ENCODE data around the gene OR51A4. TPM values are rescaled to one million over a fixed set of nuclear protein-coding genes. Genes with fewer than 3 reads are reported as not detected.

OR51A4 gene
- total and polyA plus RNA-seq, 10 of the 15 experiments (the other 5 are each of a cell fraction or from before 2014, with no cell fraction given): not detected

GRCh38 chr11:4983841-4984240 is 36.4 kb upstream of the OR51A4 start:
- Histone ChIP-seq H3K4me2 (ENCODE audit: control insufficient read depth, insufficient read depth) (no peak overlapping the region), H3K4me1 (ENCODE audit: control insufficient read depth, insufficient read depth, low read length) (no peaks in the 10 kb centered on the region), H3K9ac (ENCODE audit: control insufficient read depth, insufficient read depth, low read length) (no peak overlapping the region), H3K27me3 (replicated peaks in 1 of 2; ENCODE audit: control insufficient read depth in 2 of 2, insufficient read depth in 2 of 2, low read length in 1 of 2) (no peaks in the 10 kb centered on the region), H2AFZ (ENCODE audit: control insufficient read depth, low read depth, low read length) (no peak overlapping the region), H3K79me2 (ENCODE audit: control insufficient read depth, insufficient read depth, low read length) (no peaks in the 10 kb centered on the region), H3K4me3 (no peak overlapping the region), H4K20me1 (ENCODE audit: control insufficient read depth, insufficient read depth) (no peaks in the 10 kb centered on the region), H3K9me3 (replicated peaks; ENCODE audit: control insufficient read depth, insufficient read depth, low read length) (no peaks in the 10 kb centered on the region), H3K36me3 (ENCODE audit: control insufficient read depth in 2 of 2, insufficient read depth in 2 of 2, low read length in 1 of 2) (no peaks in the 10 kb centered on the region), H3K27ac (ENCODE audit: control insufficient read depth, insufficient read depth) (no peak overlapping the region)
- DNase-seq (ENCODE audit: low read depth, low spot score) (no peak), ATAC-seq (no peak), FAIRE-seq (no peak)
- intact Hi-C loops (cut with micrococcal nuclease; ENCODE audit: unreplicated experiment) (no loop called here), in situ Hi-C loops (cut with MboI) (no loop called here)
- ChIA-PET CTCF (interaction anchor here (0.6 kb wide), 1 partner anchor 347 kb away, joined by 3 read pairs; no protein-coding TSS in a partner anchor), SMC1A (ENCODE audit: uncharacterized antibody, unreplicated experiment) (no interaction called here), RAD21 (ENCODE audit: unreplicated experiment) (no interaction called here), POLR2A (no interaction called here)
- no TSS peak for BruUV-seq (replicated peaks)
- WGBS (ENCODE audit: insufficient coverage, insufficient replicate concordance, low lambda C conversion rate, missing lambda C conversion rate): 38% methylated on average over 6 of the region's 6 CpGs
- no peak for TF ChIP-seq NKRF (conservative IDR thresholded peaks at IDR 0.05)
- TF ChIP-seq STAT1 (conservative IDR thresholded peaks at IDR 0.05): no peak
- TF ChIP-seq CTCF (IDR thresholded peaks at IDR 0.05 in 2 of 3, conservative IDR thresholded peaks at IDR 0.05 in 1 of 3; ENCODE audit: control insufficient read depth in 2 of 3, extremely low read depth in 1 of 3, insufficient read depth in 1 of 3, low read depth in 3 of 3, low read length in 3 of 3): no peak
- no peak for TF ChIP-seq HCFC1 (IDR thresholded peaks at IDR 0.05; ENCODE audit: low read length)
- TF ChIP-seq CBX3 (IDR thresholded peaks at IDR 0.05; ENCODE audit: borderline replicate concordance, low read depth): no peak
- no peak for TF ChIP-seq BCL3 (IDR thresholded peaks at IDR 0.05; ENCODE audit: borderline replicate concordance, insufficient read depth, low read depth, low read length, poor library complexity, severe bottlenecking)
- no peak for TF ChIP-seq NFXL1 (IDR thresholded peaks at IDR 0.05; ENCODE audit: borderline replicate concordance)
- TF ChIP-seq KDM1A (IDR thresholded peaks at IDR 0.05; ENCODE audit: borderline replicate concordance): no peak

All from GM12878 (cell line).